ENCODE results near the gene PPP1R9B.

The PPP1R9B gene

GRCh38 chr17:50123649-50124349 is 26.7 kb downstream of the PPP1R9B start:
- DNase-seq (ENCODE audit: low spot score) = peak; percentile 63

- no peak for DNase-seq (ENCODE audit: low spot score)
These were observed 27.5 kb downstream of the PPP1R9B start for GRCh38 chr17:50122945-50123344.

- DNase-seq (ENCODE audit: low spot score) = no peak
These were observed 29.8 kb downstream of the PPP1R9B start for GRCh38 chr17:50120475-50121253.

- DNase-seq (ENCODE audit: low spot score) = no peak
These were observed 31.7 kb downstream of the PPP1R9B start for GRCh38 chr17:50118828-50119218.

- DNase-seq (ENCODE audit: low spot score) = no peak
These were observed 32.2 kb downstream of the PPP1R9B start for GRCh38 chr17:50118076-50118827.

- peak; percentile 71 for DNase-seq (ENCODE audit: low spot score)
These were observed 33.0 kb downstream of the PPP1R9B start for GRCh38 chr17:50117202-50118051.

GRCh38 chr17:50115756-50116155 is 34.7 kb downstream of the PPP1R9B start:
- no peak for DNase-seq (ENCODE audit: low spot score)

GRCh38 chr17:50114849-50115357 is 35.6 kb downstream of the PPP1R9B start:
- DNase-seq (ENCODE audit: low spot score) = peak; percentile 67

GRCh38 chr17:50114401-50114800 is 36.1 kb downstream of the PPP1R9B start:
- no peak for DNase-seq (ENCODE audit: low spot score)

GRCh38 chr17:50113624-50114320 is 36.7 kb downstream of the PPP1R9B start:
- no peak for DNase-seq (ENCODE audit: low spot score)

GRCh38 chr17:50112694-50113093 is 37.8 kb downstream of the PPP1R9B start:
- no peak for DNase-seq (ENCODE audit: low spot score)

GRCh38 chr17:50111673-50112655 is 38.5 kb downstream of the PPP1R9B start:
- DNase-seq (ENCODE audit: low spot score) = no peak

GRCh38 chr17:50110591-50111349 is 39.7 kb downstream of the PPP1R9B start:
- DNase-seq (ENCODE audit: low spot score) = no peak

- no peak for DNase-seq (ENCODE audit: low spot score)
These were observed 40.7 kb downstream of the PPP1R9B start for GRCh38 chr17:50109785-50110184.

- no peak for DNase-seq (ENCODE audit: low spot score)
These were observed 41.3 kb downstream of the PPP1R9B start for GRCh38 chr17:50109207-50109606.

GRCh38 chr17:50108556-50108955 is 41.9 kb downstream of the PPP1R9B start:
- DNase-seq (ENCODE audit: low spot score) = no peak

GRCh38 chr17:50107790-50108414 is 42.6 kb downstream of the PPP1R9B start:
- peak; percentile 45 for DNase-seq (ENCODE audit: low spot score)

GRCh38 chr17:50106393-50107131 is 43.9 kb downstream of the PPP1R9B start:
- no peak for DNase-seq (ENCODE audit: low spot score)
